Effector CD8-positive, alpha-beta T cell (primary cell): ENCODE results near the gene KRTAP10-6.
"Not testable (repeated sequence)": the region's sequence is repeated elsewhere in the genome, so short reads cannot be mapped to it uniquely, and the experiment has no call there.

Experiments
- DNase-seq: peaks from one replicate; lab custom pipeline; 2025; lab: John Stamatoyannopoulos, UW

KRTAP10-6 gene

DNA sequence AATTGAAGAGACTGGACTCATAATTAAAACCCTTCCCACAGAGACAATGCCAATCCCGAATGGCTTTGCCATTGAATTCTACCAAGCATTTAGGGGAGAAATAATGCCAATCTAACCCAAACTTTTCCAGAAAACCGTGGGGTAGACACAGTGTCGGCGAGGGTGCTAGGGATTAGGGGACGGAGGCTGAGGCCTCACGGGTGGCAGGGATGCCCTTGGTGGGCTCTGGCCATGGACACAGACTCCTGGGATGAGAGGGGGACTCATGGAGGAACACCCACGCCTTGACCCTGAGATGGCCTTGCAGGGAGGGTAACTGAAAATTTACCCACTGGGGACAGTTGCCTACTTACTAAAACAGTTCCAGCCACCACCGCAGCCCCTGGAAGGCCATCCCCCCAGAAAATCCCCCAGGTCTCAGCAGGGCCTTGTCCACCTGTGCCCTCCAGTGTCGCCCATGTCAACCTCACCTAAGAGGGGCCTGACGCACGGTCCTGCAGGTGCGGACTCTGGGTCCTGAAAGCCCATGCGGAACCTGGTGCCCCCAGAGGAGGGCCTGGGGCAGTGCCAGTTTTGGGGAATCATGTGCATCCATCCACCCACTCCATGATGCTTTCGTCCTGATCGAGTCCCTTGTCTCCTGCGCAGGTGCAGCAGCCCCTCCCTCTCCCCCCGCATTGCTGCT is 13.8 kb downstream of the KRTAP10-6 start:
- DNase-seq = no peak

DNA sequence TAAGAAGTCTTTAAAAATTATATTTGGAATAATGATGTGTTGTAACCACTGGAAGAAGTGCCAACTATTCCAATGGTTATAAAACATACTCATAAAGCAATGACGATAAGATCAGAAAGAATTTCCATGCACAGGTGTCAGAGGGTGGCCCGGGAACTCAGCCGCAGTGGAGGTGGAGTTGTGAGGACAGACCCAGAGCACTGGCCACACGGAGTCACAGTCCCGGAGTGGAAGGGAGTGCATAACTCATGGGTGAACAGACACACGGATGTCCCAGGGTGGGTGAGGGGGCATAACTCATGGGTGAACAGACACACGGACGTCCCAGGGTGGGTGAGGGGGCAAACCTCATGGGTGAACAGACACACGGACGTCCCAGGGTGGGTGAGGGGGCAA is 16.3 kb downstream of the KRTAP10-6 start:
- no peak for DNase-seq

DNA sequence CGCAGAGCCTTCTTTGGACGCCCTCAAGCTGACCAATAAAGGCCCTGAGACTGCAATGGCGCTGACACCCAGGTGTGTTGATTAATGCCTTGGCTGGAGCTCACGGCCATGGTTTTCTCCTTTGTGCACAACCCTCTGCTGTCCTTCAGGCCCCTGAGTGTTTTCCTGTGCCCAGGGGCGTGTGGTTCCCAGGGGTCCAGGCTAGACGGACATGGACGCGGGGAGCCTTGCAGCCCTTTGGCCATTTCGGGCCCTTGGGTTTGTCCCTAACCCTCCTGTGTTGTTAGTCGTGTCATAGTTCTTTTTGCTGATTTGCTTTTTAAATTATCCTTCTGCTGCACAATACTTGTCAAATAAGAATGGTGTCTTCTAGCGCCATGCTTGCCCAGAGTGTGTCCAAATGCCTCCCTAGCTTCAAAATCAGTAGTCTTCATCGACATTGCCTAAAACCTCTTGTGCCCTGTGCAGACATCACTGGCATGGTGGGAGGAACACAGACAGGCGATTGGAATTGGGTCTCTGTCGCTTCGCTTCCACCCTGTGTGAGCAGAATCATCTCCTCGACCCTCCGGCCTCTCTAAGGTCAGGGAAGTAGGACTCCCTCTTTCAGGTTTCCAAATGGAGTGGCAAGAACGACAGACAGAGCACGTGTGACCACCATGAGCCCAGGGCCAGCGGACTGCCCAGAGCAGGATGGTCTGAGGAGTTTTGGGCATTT is 16.8 kb downstream of the KRTAP10-6 start:
- no peak for DNase-seq

DNA sequence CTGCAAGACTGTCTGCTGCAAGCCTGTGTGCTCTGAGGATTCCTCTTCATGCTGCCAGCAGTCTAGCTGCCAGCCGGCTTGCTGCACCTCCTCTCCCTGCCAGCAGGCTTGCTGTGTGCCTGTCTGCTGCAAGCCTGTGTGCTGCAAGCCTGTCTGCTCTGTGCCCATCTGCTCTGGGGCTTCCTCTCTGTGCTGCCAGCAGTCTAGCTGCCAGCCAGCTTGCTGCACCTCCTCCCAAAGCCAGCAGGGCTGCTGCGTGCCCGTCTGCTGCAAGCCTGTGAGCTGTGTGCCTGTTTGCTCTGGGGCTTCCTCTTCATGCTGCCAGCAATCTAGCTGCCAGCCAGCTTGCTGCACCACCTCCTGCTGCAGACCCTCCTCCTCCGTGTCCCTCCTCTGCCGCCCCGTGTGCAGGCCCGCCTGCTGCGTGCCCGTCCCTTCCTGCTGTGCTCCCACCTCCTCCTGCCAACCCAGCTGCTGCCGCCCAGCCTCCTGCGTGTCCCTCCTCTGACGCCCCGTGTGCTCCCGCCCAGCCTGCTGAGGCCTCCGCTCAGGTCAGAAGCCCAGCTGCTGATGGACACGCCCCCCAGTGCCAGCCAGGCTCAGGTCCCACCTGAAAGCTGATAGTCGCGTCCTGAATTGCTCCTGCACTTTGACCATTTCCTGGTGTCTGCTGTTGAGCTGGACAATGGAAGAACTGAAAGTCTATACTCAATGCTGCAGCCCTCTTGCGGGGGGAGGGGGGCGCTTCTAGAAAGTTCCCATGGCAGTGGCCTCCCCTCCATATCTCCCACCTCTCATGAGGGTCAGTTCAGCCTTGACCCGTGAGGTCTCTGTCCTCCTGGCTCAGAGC is 17.6 kb downstream of the KRTAP10-6 start:
- no peak for DNase-seq

DNA sequence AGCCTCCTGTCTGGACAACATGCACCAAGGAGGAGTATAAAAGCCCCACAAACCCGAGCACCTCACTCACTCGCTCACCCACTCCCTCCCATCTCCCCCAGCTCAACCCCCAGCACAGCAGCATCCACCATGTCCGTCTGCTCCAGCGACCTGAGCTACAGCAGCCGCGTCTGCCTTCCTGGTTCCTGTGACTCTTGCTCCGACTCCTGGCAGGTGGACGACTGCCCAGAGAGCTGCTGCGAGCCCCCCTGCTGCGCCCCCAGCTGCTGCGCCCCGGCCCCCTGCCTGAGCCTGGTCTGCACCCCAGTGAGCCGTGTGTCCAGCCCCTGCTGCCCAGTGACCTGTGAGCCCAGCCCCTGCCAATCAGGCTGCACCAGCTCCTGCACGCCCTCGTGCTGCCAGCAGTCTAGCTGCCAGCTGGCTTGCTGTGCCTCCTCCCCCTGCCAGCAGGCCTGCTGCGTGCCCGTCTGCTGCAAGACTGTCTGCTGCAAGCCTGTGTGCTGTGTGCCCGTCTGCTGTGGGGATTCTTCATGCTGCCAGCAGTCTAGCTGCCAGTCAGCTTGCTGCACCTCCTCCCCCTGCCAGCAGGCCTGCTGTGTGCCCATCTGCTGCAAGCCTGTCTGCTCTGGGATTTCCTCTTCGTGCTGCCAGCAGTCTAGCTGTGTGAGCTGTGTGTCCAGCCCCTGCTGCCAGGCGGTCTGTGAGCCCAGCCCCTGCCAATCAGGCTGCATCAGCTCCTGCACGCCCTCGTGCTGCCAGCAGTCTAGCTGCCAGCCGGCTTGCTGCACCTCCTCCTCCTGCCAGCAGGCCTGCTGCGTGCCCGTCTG is 18.5 kb downstream of the KRTAP10-6 start, which contains the start of gene KRTAP10-4:
KRTAP10-4 (plus strand) TSS at position 100 of the 827 bp plus-strand sequence; CDS start at position 130, 30 bp downstream.
- DNase-seq = not testable (repeated sequence)

DNA sequence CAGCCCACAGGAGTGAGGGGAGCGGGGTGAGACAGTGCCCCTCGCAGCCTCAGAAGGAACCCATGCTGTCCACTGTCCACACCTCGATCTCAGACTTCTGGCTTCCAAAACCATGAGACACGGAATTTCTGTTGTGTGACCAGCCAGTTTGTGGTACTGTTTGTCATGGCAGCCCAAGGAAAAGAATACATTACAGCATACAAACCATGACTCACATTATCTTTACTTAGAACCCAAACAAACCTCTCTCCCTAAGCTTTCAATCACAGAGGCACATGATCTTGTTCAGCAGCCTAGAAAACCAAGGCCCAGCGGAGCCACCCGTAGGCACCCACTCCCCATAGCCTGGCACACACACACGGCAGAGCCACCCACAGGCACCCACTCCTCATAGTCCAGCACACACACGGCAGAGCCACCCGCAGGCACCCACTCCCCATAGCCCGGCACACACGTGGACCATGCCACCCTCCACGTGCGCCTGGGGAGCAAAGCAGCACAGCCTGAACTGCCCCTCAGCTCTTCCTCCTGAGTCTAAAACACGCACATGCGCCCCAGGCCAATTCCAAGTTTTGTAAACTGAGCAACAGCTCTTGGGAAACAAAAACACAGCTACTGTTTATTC is 19.2 kb downstream of the KRTAP10-6 start:
- DNase-seq = no peak

DNA sequence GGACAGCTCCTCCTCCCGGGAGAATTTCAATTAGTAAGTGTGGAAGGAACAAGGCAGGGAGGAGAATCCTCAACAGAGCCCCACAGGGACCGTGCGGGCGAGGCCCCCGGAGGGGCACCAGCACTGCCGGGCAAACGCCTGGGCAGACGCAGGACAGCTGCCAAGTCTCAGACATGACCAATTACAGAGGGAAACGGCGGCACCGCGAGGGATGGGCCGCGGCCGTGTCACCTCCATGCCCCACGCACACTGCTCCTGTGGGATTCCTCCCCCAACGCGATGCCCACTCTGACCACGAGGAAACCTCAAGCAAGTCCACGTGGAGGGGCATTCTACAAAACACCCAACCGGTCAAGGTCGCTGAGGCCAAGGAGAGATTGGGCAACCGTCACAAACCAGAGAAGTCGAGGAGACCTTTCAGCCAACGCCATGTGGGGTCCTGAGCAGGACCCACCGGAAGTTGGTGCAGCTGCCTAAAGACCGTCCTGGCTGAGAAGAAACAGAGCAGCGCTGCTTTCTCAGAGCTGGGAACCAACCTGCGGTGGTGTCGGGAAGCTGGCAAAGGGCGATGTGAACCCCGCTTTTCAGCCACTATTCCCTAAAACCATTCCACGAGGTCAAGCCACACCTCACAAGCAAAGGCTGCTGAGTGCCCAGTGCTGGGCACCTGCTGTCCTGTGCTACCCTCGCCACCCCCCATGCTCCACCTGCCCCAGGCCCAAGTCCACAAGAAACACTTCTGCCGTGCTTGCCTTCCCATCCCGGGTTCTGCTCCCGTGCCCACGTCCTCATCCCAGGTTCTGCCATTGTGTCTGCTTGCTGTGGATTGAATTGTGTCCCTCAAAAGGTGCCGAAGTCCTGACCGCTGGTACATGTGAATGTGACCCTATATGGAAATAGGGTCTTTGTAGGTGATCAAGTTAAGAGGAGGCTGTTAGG is 20.2 kb downstream of the KRTAP10-6 start:
- no peak for DNase-seq

DNA sequence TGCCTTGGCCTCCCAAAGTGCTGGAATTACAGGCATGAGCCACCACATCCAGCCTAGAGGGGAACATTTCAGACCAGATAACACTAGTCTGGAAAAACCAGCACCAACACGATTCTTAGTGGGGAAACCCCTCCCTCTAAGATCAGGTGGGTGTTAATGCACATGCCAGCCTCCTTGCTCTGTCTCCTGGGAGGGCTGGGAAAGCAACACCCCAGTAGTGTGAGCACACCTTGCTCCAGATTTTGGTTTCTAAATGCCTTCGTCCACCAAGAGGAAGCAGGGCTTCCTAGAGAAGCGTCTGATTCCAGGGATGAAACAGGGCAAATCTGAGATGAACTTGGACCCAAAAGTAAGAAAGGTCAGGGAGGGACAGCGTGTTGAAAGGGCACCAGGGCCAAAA is 21.0 kb downstream of the KRTAP10-6 start:
- no peak for DNase-seq

DNA sequence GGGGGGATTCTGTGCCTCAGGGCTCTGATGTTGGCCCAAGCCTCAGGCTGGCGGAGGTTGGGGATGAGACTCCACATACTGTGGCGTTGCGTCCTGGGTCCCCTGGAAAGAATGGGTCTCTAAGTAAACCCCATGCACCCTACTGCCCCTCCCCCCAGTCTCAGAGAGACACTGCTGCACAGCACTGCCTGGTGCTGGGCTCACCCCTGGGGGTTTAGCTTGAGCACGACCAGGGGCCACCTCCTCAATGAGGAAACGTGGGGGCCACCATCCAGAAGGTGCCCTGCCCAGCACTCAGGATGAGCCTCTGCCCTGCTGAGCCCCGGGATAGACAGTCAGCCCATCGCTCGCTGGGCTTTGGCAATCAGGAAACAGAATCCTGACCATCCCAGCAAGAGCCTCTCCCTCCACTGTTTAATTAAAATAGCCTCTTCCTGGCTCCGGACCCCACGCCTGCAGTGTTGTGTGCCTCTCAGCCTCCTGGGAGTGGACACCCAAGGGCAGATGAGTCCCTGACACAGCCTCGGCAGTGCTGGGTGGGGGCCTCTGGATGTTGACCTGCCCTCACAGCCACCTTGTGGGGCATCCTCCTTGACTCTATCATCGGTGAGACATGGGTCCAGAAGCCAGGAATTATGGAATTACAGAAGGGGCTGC is 22.3 kb downstream of the KRTAP10-6 start:
- DNase-seq = no peak

DNA sequence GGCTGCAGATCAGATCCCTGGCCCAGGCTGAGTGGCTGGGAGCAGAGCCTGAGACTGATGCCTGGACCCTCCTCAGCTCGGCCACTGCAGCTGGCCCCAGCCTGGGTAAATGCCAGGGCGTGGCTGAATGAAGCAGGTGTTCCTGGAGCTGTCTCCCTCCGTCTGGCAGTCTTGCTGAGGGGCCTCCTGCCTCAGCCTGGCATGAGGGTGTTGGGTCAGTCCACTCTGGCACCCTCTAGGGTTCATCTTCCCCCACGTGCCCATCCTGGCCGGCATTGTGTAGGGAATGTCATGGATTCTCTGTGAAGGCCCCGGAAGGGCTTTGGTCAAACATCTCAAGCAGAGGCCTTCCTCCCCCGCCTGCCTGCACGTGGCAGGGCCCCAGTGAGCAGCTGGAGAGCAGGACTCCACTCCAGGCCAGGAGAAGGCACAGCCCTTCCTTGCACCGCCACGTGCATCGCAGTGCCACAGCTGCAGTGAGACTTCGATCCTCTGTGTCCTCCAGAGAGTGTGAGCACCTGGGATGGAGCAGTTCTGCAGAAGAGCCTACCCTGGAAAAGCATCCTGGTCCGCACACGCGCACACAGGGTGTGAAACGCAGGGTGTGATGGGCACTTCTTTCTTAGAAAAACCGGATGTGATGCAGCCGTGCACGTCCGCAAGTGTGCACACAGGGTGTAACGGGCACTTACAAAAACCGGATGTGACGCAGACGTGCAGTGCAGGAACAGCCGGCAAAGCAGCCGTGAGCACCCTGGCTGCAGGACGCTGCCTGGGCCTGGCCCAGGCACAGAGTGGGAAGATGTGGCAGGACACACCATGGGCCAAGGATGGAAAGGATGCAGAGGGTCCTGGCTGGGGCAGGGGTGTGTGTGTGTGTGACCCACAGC is 23.4 kb downstream of the KRTAP10-6 start:
- DNase-seq = no peak

DNA sequence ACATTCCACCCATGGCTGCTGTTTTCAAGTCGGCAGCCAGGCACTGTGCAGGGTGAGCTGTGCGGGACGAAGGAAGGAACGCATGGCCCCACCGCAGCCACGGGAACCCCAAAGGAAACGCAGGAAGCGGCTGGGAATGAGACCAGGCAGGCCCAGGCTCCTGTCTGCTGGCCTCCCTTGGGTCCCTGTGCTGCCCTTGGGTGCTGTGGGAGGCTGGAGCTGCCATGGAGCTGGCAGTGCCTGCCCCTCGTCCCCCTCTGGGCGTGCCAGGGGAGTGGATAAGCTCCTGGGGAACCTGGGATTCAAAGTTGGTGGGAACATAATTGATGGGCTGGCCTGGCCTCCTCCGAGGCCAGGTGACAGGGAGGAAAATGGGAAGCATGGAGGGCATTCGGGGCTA is 24.0 kb downstream of the KRTAP10-6 start:
- DNase-seq = no peak

DNA sequence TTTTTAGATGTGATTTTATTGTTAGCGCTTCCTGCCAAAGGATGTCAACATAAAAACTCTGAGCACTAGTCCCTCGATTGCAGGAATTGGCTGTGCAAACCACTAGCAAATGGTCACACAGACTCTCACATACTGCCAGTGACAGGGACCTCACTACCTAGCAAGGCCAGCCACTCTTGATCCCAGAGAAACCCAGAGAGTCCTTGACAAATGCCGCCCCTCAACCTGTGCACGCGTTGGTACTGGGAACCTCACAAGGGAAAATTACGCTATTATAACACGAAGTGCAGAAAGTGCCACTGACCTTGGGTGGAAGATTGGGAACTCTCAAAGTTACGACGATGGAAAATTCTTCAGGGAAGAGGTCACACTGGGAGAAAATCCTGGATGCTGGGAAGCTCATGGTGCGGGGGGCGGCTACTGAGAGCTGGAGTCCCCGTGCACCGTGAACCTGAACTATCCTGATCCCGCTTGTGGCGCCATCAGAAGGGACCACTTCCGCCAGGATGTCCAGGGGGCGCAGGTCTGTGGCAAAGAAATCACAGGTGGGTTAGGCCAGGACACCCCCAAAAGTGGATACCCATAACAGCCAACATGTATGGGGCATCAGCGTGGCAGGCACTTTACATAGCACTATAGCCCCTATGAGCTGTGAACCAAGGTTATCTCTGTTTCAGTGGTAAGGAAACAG is 24.7 kb downstream of the KRTAP10-6 start:
- DNase-seq = no peak

DNA sequence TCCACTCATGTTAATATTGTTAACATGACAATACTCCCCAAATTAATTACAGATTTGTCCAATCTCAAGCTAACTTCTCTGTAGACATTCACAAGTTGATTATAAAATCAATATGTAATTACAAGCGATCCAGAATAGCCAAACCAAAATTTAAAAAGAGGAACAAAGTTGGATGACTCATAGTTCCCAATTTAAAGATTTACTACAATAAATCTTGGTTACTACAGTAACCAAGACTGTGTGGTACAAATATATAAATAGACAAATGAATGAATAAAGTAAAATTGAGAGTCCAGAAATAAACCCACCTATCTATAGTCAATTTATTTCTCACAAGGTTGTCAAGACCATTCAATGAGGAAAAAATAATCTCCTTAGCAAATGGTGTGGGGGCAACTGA is 25.9 kb downstream of the KRTAP10-6 start:
- no peak for DNase-seq

DNA sequence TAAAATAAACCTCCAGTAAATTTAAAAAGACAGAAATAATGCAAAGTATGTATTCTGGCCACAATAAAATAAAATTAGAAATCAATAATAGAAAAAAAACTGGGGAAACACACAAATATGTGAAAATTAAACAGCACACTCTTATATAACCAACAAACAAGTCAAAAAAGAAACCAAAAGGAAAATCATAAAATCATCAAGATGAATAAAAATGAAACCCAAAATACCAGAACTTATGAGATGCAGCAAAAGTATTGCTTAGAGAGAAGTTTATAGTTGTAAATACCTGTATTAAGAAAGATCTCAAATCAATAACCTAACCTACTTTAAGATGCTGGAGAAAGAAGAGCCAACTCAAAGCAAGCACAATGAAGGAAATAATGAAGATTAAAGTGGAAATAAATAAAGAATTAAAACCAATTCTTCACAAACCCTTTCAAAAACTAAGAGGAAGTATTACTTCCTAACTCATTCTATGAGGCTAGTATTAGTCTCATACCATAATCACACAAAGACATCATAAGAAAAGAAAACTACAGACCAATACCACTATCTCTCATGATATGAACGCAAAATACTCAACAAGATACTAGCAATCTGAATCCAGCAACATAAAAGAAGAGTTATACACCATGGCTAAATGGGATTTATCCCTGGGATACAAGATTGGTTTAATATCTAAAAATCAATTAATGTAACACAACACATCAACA is 27.3 kb downstream of the KRTAP10-6 start:
- DNase-seq = no peak

DNA sequence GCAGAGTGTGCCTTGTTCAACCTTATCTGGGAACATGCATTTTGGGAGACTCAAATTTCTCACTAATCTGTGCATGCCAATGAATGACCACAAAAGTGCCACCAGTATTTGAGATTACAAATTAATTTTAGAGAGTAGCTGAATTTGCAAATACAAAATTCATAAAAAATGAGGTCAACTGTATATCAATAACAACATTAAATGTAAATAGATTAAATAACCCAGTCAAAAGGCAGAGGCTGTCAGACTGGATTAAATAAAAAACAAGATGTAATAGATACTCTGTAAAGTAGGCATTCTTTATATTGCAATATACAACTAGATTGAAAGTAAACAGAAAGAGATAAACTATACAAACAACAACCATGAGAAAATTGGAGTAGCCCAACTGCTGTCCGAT is 28.2 kb downstream of the KRTAP10-6 start:
- no peak for DNase-seq

DNA sequence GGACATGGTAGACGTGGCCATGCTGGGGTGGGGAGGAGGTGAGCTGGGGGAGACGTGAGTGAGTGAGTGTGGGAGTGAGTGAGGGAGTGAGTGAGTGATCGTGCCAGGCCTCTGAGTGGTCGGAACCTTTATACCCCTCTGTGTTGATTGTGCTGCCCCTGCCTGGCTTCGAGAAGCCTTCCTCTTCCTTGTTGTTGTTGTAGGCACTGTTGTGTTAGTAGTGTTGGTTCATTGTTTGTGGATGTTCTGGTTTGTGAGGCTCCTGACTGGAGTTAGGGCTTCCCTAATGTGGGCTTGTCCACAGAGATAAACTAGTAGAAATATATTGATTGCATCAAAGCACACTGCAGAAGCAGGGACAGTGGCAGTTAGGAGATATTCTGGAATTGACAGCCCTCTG is 33.6 kb downstream of the KRTAP10-6 start, which contains the start of gene KRTAP10-3:
KRTAP10-3 (minus strand) TSS at position 101 of the 400 bp plus-strand sequence; CDS start at position 21, 80 bp downstream.
- DNase-seq = no peak

DNA sequence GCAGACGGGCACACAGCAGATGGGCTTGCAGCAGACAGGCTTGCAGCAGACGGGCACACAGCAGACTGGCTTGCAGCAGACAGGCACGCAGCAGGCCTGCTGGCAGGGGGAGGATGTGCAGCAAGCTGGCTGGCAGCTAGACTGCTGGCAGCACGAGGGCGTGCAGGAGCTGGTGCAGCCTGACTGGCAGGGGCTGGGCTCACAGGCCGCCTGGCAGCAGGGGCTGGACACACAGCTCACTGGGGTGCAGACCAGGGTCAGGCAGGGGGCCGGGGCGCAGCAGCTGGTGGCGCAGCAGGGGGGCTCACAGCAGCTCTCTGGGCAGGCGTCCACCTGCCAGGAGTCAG is 34.0 kb downstream of the KRTAP10-6 start:
- not testable (repeated sequence) for DNase-seq
